Heart left ventricle (tissue), 16 donors: ENCODE results near the gene OR11H6. TPM values are rescaled to one million over a fixed set of nuclear protein-coding genes. Genes with fewer than 3 reads are reported as not detected.

Experiments used
- ATAC-seq, 4 donors: fragments of 200-7000 bp; cut with Tn5 transposase; one replicate each; pipeline ENCODE4 v1.9.1; 2020 to 2022; ENCODE audit warnings: moderate library complexity in 4 of 4, mild to moderate bottlenecking in 3 of 4, moderate number of reproducible peaks in 1 of 4
- DNase-seq, 5 donors: peaks; one replicate each; pipeline ENCODE4 v3.0.0-alpha.2; 2020
- H3K27ac ChIP-seq, 12 donors: fragments of 200-600 bp; sonication (generic) in 4 of 12; one replicate each; pipeline versions ENCODE4 v1.5.0 to v1.8.0; 2016 to 2022; ENCODE audit warnings: mild to moderate bottlenecking in 2 of 12
- H3K27me3 ChIP-seq, 9 donors: fragments of 200-600 bp; sonication (generic) in 2 of 9; one replicate each; pipeline versions ENCODE4 v1.5.1 to v1.8.0; 2016 to 2022; ENCODE audit warnings: mild to moderate bottlenecking in 3 of 9
- H3K36me3 ChIP-seq, 9 donors: fragments of 200-600 bp; sonication (generic) in 2 of 9; one replicate each; pipeline versions ENCODE4 v1.5.0 to v1.8.0; 2018 to 2022; ENCODE audit warnings: mild to moderate bottlenecking in 2 of 9
- H3K4me1 ChIP-seq, 12 donors: fragments of 200-600 bp; sonication (generic) in 4 of 12; one replicate each; pipeline versions ENCODE4 v1.5.0 to v1.8.0; 2016 to 2022; ENCODE audit warnings: mild to moderate bottlenecking in 3 of 12
- H3K4me3 ChIP-seq, 12 donors: fragments of 200-600 bp; sonication (generic) in 4 of 12; one replicate each; pipeline versions ENCODE4 v1.5.0 to v1.8.0; 2017 to 2022; ENCODE audit warnings: mild to moderate bottlenecking in 9 of 12, moderate library complexity in 4 of 12
- H3K9me3 ChIP-seq, 12 donors: fragments of 200-600 bp; sonication (generic) in 4 of 12; one replicate each; pipeline versions ENCODE4 v1.5.0 to v1.8.0; 2016 to 2022; ENCODE audit warnings: mild to moderate bottlenecking in 1 of 12
- CTCF ChIP-seq, 12 donors: fragments of 200-600 bp; sonication (generic) in 4 of 12; IDR thresholded peaks; one replicate each; pipeline versions ENCODE4 v1.5.0 to v1.8.0; 2018 to 2022; ENCODE audit warnings: antibody characterized with exemption in 12 of 12, mild to moderate bottlenecking in 5 of 12
- POLR2A ChIP-seq, 2 donors: fragments of 450-650 bp; IDR thresholded peaks; one replicate each; pipeline ENCODE4 v1.6.1; 2017; ENCODE audit warnings: antibody characterized with exemption in 2 of 2, mild to moderate bottlenecking in 2 of 2, moderate library complexity in 2 of 2
- WGBS, 4 donors: extraction: QIAGEN DNeasy Blood & Tissue Kit in 2 of 4; methylation state at CpG; one replicate each; pipeline versions ENCODE4 v1.1.5 to v1.1.7; 2013 to 2018; 5-methylcytosine and 5-hydroxymethylcytosine counted together
- intact Hi-C, 10 donors: fragments of 100-400 bp; cut with DNase I; formaldehyde crosslinking; loops; one replicate each; pipeline versions ENCODE4 v1.11.1 to v1.14.2; 2022
- polyA plus RNA-seq, 2 donors: library from polyadenylated mRNA; stranded (reverse); fragments of 200-250 nt; gene quantifications; one replicate each; pipeline ENCODE4 v1.2.3, GENCODE V29; 2013
- total RNA-seq, 9 donors: library from RNA; depleted of rRNA in 2 of 9; stranded (reverse); fragments of >200 nt in 2 of 9; fragmentation: NEBNext Ultra II Directional in 3 of 9; extraction: Animal tissue kit (Norgen Biotek cat#: 25700) in 3 of 9; gene quantifications; one replicate each; pipeline versions ENCODE4 v1.1.0 to v1.2.4, GENCODE V29; 2016 to 2023
- donor health status: ischemic (EF 13 %, LVEDD 7.1; RV severe dilation, severe dysfunction).
- donor health status: healthy with polysubstance abuse.
- donor health status: DM: no; HTN: yes; CAD: no.
- donor health status: DM: no; HTN: no; CAD: no.
- donor health status: ischemic (EF 25% LVEDD 6.9; RV normal size, moderate dysfunction).
- donor health status: ischemic (EF 25% LVEDD 5.7; RV mildly dilated, moderate dysfunction).
- donor health status: healthy.
- donor health status: DM: yes; HTN: yes; CAD: no.
- donor health status: ischemic (EF 35%, LVEDD 5.7; RV mildly dilated, moderate dysfunction).
- donor health status: nonischemic (EF 11% LVEDD 7.7; RV severe dilation, severe dysfunction).
- donor health status: DM: yes; HTN: yes; CAD: no.
- donor health status: PGD.
- donor health status: ischemic (EF 29% LVEDD 5.4; RV normal size, mild dysfunction).
- donor health status: nonischemic (EF 23%, LVEDD 6.1; RV moderate dilation, normal function).

The OR11H6 gene
- total and polyA plus RNA-seq, 11 donors = not detected

GRCh38 chr14:20179880-20180279, 43.6 kb upstream of the OR11H6 start:
- WGBS, 4 donors = 53 to 65% (median 58%) methylated on average over 2 of the region's 2 CpGs
- no peaks in the 10 kb centered on the region for H3K4me1 ChIP-seq
- DNase-seq (no peak), ATAC-seq (peak in 3 of 4 donors; percentile 41 to 61 (median 59))
- no peaks in the 10 kb centered on the region for H3K36me3 ChIP-seq
- H3K27ac ChIP-seq = peak overlapping the region in 1 of 12 donors; percentile 59
- TF ChIP-seq POLR2A (IDR thresholded peaks at IDR 0.05) = no peak
- TF ChIP-seq CTCF (IDR thresholded peaks at IDR 0.05) = no peak
- H3K27me3 ChIP-seq = no peaks in the 10 kb centered on the region
- no peak overlapping the region for H3K4me3 ChIP-seq
- no peaks in the 10 kb centered on the region for H3K9me3 ChIP-seq
- intact Hi-C loops = no loop called here

GRCh38 chr14:20180486-20180885, 43.0 kb upstream of the OR11H6 start:
- DNase-seq = no peak
- no peak for ATAC-seq
- no peak for TF ChIP-seq CTCF (IDR thresholded peaks at IDR 0.05)
- no peaks in the 10 kb centered on the region for H3K9me3 ChIP-seq
- no peaks in the 10 kb centered on the region for H3K27me3 ChIP-seq
- no peaks in the 10 kb centered on the region for H3K4me1 ChIP-seq
- H3K36me3 ChIP-seq = no peaks in the 10 kb centered on the region
- intact Hi-C loops = no loop called here
- 41 to 48% (median 46%) methylated on average over 2 of the region's 2 CpGs for WGBS, 4 donors
- peak overlapping the region in 1 of 12 donors; percentile 48 for H3K27ac ChIP-seq
- H3K4me3 ChIP-seq = no peak overlapping the region

GRCh38 chr14:20184181-20184580, 39.3 kb upstream of the OR11H6 start:
- H3K4me3 ChIP-seq = no peak overlapping the region
- intact Hi-C loops = no loop called here
- no peak for TF ChIP-seq CTCF (IDR thresholded peaks at IDR 0.05)
- no peak for TF ChIP-seq POLR2A (IDR thresholded peaks at IDR 0.05)
- ATAC-seq = no peak
- no peak for DNase-seq
- no peaks in the 10 kb centered on the region for H3K36me3 ChIP-seq
- no peaks in the 10 kb centered on the region for H3K9me3 ChIP-seq
- WGBS, 4 donors = 43 to 62% (median 47%) methylated on average over 5 of the region's 5 CpGs
- no peaks in the 10 kb centered on the region for H3K4me1 ChIP-seq
- H3K27me3 ChIP-seq = peaks cover 0 to 5% (median 0%) of the 10 kb centered on the region in 9 donors
- no peak overlapping the region for H3K27ac ChIP-seq

DNA sequence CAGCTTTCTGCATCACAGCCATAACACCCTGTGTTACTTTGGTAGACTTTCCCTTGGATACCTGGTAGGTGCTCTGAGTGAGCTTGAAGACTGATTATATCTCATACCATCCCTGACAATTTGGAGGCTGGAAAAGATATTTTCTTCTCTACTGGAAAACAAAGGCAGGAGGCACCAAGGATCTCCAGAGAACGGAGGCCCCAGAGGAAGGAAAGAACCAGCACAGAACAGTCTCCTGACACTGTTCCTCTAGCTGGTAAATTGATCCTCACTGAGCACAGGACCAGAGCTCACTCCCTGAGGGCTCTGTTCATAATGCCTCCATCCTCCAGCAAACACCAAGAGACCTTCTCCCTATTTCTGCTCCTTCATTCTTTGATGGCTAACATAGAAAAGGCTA, 32.9 kb upstream of the OR11H6 start, which contains the start of gene OR11G2:
Gene OR11G2 (plus strand): TSS at position 301 of the 400 bp plus-strand sequence. CDS start 6,542 bp downstream, outside the sequence.
- no peak for DNase-seq
- Histone ChIP-seq H3K36me3 (no peaks in the 10 kb centered on the region), H3K9me3 (no peaks in the 10 kb centered on the region), H3K27me3 (peaks cover 0 to 5% (median 0%) of the 10 kb centered on the region in 9 donors), H3K4me3 (no peak within 1 kb of the TSS), H3K4me1 (no peaks in the 10 kb centered on the region), H3K27ac (no peak within 1 kb of the TSS)
- intact Hi-C loops = no loop called here
- TF ChIP-seq POLR2A (IDR thresholded peaks at IDR 0.05) = no peak
- TF ChIP-seq CTCF (IDR thresholded peaks at IDR 0.05) = no peak
- WGBS, 4 donors = 31 to 57% (median 35%) methylated on average over 1 of the region's 1 CpG
- no peak for ATAC-seq
